Daoy (cell line): ENCODE data around the gene GEMIN7. TPM values are rescaled to one million over a fixed set of nuclear protein-coding genes. Genes with fewer than 3 reads are reported as not detected.
A peak's percentile ranks its signal among the peaks of the same experiment; 100 is the strongest.

Experiments
- DNase-seq: peaks from one replicate; pipeline ENCODE4 v3.0.0-alpha.2; 2015; ENCODE audit warnings: low read depth
- total RNA-seq: library from RNA; depleted of rRNA; stranded (reverse); fragments of >200 nt; shearing (Covaris generic); gene quantifications from 2 replicates; pipeline ENCODE4 v1.2.3, GENCODE V29; 2014; rRNA removed

The GEMIN7 gene
- 43.3 and 70.7 TPM in 2 replicates for total RNA-seq

GRCh38 chr19:45079063-45079910 lies at the start of gene GEMIN7:
Gene GEMIN7 (plus strand): TSS chr19:45079260. CDS start chr19:45090115, 10,855 bp downstream.
- DNase-seq, result peak; percentile 86

- no peak for DNase-seq
Measured at GRCh38 chr19:45030825-45031224, 48.2 kb upstream of the GEMIN7 start.

- no peak for DNase-seq
Measured at GRCh38 chr19:45032421-45032820, 46.6 kb upstream of the GEMIN7 start.

- DNase-seq, result no peak
Measured at GRCh38 chr19:45035755-45036154, 43.3 kb upstream of the GEMIN7 start.

- no peak for DNase-seq
Measured at GRCh38 chr19:45037393-45038169, 41.5 kb upstream of the GEMIN7 start.

- DNase-seq, result peak; percentile 94
Measured at GRCh38 chr19:45038931-45039893, 39.8 kb upstream of the GEMIN7 start, which contains the start of gene CLASRP. Gene CLASRP (plus strand): TSS chr19:45039045. CDS start chr19:45040213, 1,168 bp downstream.

- no peak for DNase-seq
Measured at GRCh38 chr19:45040059-45040771, 38.8 kb upstream of the GEMIN7 start.

- DNase-seq, result no peak
Measured at GRCh38 chr19:45041125-45041524, 37.9 kb upstream of the GEMIN7 start.

GRCh38 chr19:45045671-45046353 lies 33.2 kb upstream of the GEMIN7 start:
- DNase-seq, result no peak

- no peak for DNase-seq
Measured at GRCh38 chr19:45046355-45046754, 32.7 kb upstream of the GEMIN7 start.

- DNase-seq, result no peak
Measured at GRCh38 chr19:45047188-45047797, 31.8 kb upstream of the GEMIN7 start.

GRCh38 chr19:45049073-45049736 lies 29.9 kb upstream of the GEMIN7 start:
- no peak for DNase-seq

GRCh38 chr19:45050036-45050435 lies 29.0 kb upstream of the GEMIN7 start:
- no peak for DNase-seq

GRCh38 chr19:45051929-45052579 lies 27.0 kb upstream of the GEMIN7 start:
- no peak for DNase-seq

GRCh38 chr19:45056831-45057230 lies 22.2 kb upstream of the GEMIN7 start:
- DNase-seq, result no peak

- DNase-seq, result no peak
Measured at GRCh38 chr19:45057444-45057843, 21.6 kb upstream of the GEMIN7 start.

GRCh38 chr19:45058622-45059159 lies 20.4 kb upstream of the GEMIN7 start:
- DNase-seq, result no peak

GRCh38 chr19:45059258-45059965 lies 19.6 kb upstream of the GEMIN7 start:
- DNase-seq, result peak; percentile 82
